ENCODE data around the gene HTR2B.
"Not testable (repeated sequence)": the region's sequence is repeated elsewhere in the genome, so short reads cannot be mapped to it uniquely, and the experiment has no call there.

The HTR2B gene

GRCh38 chr2:231133365-231134099 is 8.7 kb upstream of the HTR2B start:
- no peak for DNase-seq (ENCODE audit: low read depth)

GRCh38 chr2:231132129-231132528 is 7.3 kb upstream of the HTR2B start:
- no peak for DNase-seq (ENCODE audit: low read depth)

GRCh38 chr2:231130336-231131056 is 5.7 kb upstream of the HTR2B start:
- no peak for DNase-seq (ENCODE audit: low read depth)

- no peak for DNase-seq (ENCODE audit: low read depth)
Measured at GRCh38 chr2:231129216-231129615, 4.4 kb upstream of the HTR2B start.

GRCh38 chr2:231128541-231128940 is 3.7 kb upstream of the HTR2B start:
- DNase-seq (ENCODE audit: low read depth) = no peak

- no peak for DNase-seq (ENCODE audit: low read depth)
Measured at GRCh38 chr2:231127936-231128335, 3.1 kb upstream of the HTR2B start.

GRCh38 chr2:231127480-231127879 is 2.6 kb upstream of the HTR2B start:
- DNase-seq (ENCODE audit: low read depth) = no peak

GRCh38 chr2:231126123-231126522 is 1.3 kb upstream of the HTR2B start:
- DNase-seq (ENCODE audit: low read depth) = no peak

- no peak for DNase-seq (ENCODE audit: low read depth)
Measured at GRCh38 chr2:231123362-231123898, 1.4 kb downstream of the HTR2B start.

GRCh38 chr2:231118614-231118942 is 6.3 kb downstream of the HTR2B start:
- no peak for DNase-seq (ENCODE audit: low read depth)

- DNase-seq (ENCODE audit: low read depth) = no peak
Measured at GRCh38 chr2:231117922-231118613, 6.8 kb downstream of the HTR2B start.

- DNase-seq (ENCODE audit: low read depth) = no peak
Measured at GRCh38 chr2:231117148-231117547, 7.7 kb downstream of the HTR2B start.

GRCh38 chr2:231115651-231116050 is 9.2 kb downstream of the HTR2B start:
- no peak for DNase-seq (ENCODE audit: low read depth)

- no peak for DNase-seq (ENCODE audit: low read depth)
Measured at GRCh38 chr2:231113489-231113888, 11.4 kb downstream of the HTR2B start.

GRCh38 chr2:231111987-231112386 is 12.9 kb downstream of the HTR2B start:
- no peak for DNase-seq (ENCODE audit: low read depth)

GRCh38 chr2:231110551-231110950 is 14.3 kb downstream of the HTR2B start:
- no peak for DNase-seq (ENCODE audit: low read depth)

- no peak for DNase-seq (ENCODE audit: low read depth)
Measured at GRCh38 chr2:231104115-231104713, 20.6 kb downstream of the HTR2B start.

- no peak for DNase-seq (ENCODE audit: low read depth)
Measured at GRCh38 chr2:231102772-231103171, 22.1 kb downstream of the HTR2B start.

GRCh38 chr2:231100990-231101389 is 23.9 kb downstream of the HTR2B start:
- no peak for DNase-seq (ENCODE audit: low read depth)

- not testable (repeated sequence) for DNase-seq (ENCODE audit: low read depth)
Measured at GRCh38 chr2:231100321-231100720, 24.5 kb downstream of the HTR2B start.

- DNase-seq (ENCODE audit: low read depth) = no peak
Measured at GRCh38 chr2:231099918-231100317, 24.9 kb downstream of the HTR2B start.

GRCh38 chr2:231094736-231095346 is 30.0 kb downstream of the HTR2B start:
- DNase-seq (ENCODE audit: low read depth) = no peak

Data from activated T-helper 9 cell treated with anti-CD3 and anti-CD28 coated beads, Interleukin-2, amount 50 U/mL, for 16 hours (primary cell).